Activated CD4-positive, alpha-beta T cell treated with anti-CD3 and anti-CD28 coated beads for 24 hours (primary cell): ENCODE data around the gene FIG4.
"Not testable (repeated sequence)": the region's sequence is repeated elsewhere in the genome, so short reads cannot be mapped to it uniquely, and the experiment has no call there.

Source experiments
- DNase-seq, 2 donors: peaks; one replicate each; pipeline ENCODE4 v3.0.0-alpha.2; 2020; ENCODE audit warnings: low read depth in 2 of 2

The FIG4 gene

GRCh38 chr6:109690737-109691621 is at the start of gene FIG4, which contains the start of gene AK9:
Gene FIG4 (plus strand): TSS chr6:109691296. CDS start chr6:109691436, 140 bp downstream.
Gene AK9 (minus strand): TSS chr6:109691202. CDS start chr6:109675745, 15,457 bp downstream.
- peak; percentile 85 to 88 for DNase-seq

- no peak for DNase-seq
These were observed 47.0 kb upstream of the FIG4 start for GRCh38 chr6:109644131-109644530.

GRCh38 chr6:109653264-109653663 is 37.8 kb upstream of the FIG4 start:
- DNase-seq: no peak

- no peak for DNase-seq
These were observed 35.3 kb upstream of the FIG4 start for GRCh38 chr6:109655761-109656262.

GRCh38 chr6:109660526-109661320 is 30.4 kb upstream of the FIG4 start:
- DNase-seq: no peak

GRCh38 chr6:109662192-109662591 is 28.9 kb upstream of the FIG4 start:
- no peak for DNase-seq

- DNase-seq: no peak
These were observed 21.3 kb upstream of the FIG4 start for GRCh38 chr6:109669811-109670210.

- DNase-seq: no peak
These were observed 19.4 kb upstream of the FIG4 start for GRCh38 chr6:109671733-109672132.

- no peak for DNase-seq
These were observed 18.9 kb upstream of the FIG4 start for GRCh38 chr6:109672175-109672574.

- no peak for DNase-seq
These were observed 18.3 kb upstream of the FIG4 start for GRCh38 chr6:109672839-109673238.

- DNase-seq: no peak
These were observed 14.4 kb upstream of the FIG4 start for GRCh38 chr6:109676724-109677123.

- no peak for DNase-seq
These were observed 12.9 kb upstream of the FIG4 start for GRCh38 chr6:109678240-109678639.

- DNase-seq: not testable (repeated sequence)
These were observed 12.2 kb upstream of the FIG4 start for GRCh38 chr6:109678661-109679505.

- no peak for DNase-seq
These were observed 4.4 kb upstream of the FIG4 start for GRCh38 chr6:109686566-109687265.

GRCh38 chr6:109687271-109687761 is 3.8 kb upstream of the FIG4 start:
- DNase-seq: no peak

- peak; percentile 52 to 54 for DNase-seq
These were observed 741 bp upstream of the FIG4 start for GRCh38 chr6:109690373-109690736.

GRCh38 chr6:109693111-109693510 is 2.0 kb downstream of the FIG4 start:
- DNase-seq: no peak

GRCh38 chr6:109695468-109695867 is 4.4 kb downstream of the FIG4 start:
- no peak for DNase-seq

GRCh38 chr6:109696355-109696754 is 5.3 kb downstream of the FIG4 start:
- no peak for DNase-seq

GRCh38 chr6:109701221-109701620 is 10.1 kb downstream of the FIG4 start:
- DNase-seq: no peak

GRCh38 chr6:109701774-109702173 is 10.7 kb downstream of the FIG4 start:
- DNase-seq: no peak
